Smooth muscle cell (in vitro differentiated cells): ENCODE results near the gene KRTAP10-4. TPM values are rescaled to one million over a fixed set of nuclear protein-coding genes. Genes with fewer than 3 reads are reported as not detected.
"Not testable (repeated sequence)": the region's sequence is repeated elsewhere in the genome, so short reads cannot be mapped to it uniquely, and the experiment has no call there.

Experiments
- DNase-seq: peaks from one replicate; lab custom pipeline; 2025; ENCODE audit not compliant: unreplicated experiment; lab: John Stamatoyannopoulos, UW
- H2AFZ ChIP-seq: fragments of 200-600 bp; sonication (generic); 2 replicates; pipeline ENCODE4 v1.6.0; 2016; ENCODE audit warnings: antibody characterized with exemption, low read depth, mild to moderate bottlenecking
- H3F3A ChIP-seq: fragments of 200-600 bp; sonication (generic); 2 replicates; pipeline ENCODE4 v1.6.0; 2017; ENCODE audit warnings: antibody characterized with exemption, low read depth
- H3K27ac ChIP-seq: fragments of 200-600 bp; sonication (generic); 2 replicates; pipeline ENCODE4 v1.5.1; 2016; ENCODE audit warnings: low read depth, mild to moderate bottlenecking
- H3K27me3 ChIP-seq: fragments of 200-600 bp; sonication (generic); 2 replicates; pipeline ENCODE4 v1.6.1; 2016; ENCODE audit warnings: low read depth, mild to moderate bottlenecking
- H3K36me3 ChIP-seq: fragments of 200-600 bp; sonication (generic); 2 replicates; pipeline ENCODE4 v1.5.1; 2016; ENCODE audit warnings: low read depth
- H3K4me1 ChIP-seq: fragments of 200-600 bp; sonication (generic); 2 replicates; pipeline ENCODE4 v1.5.1; 2016; ENCODE audit warnings: low read depth
- H3K4me2 ChIP-seq: fragments of 200-600 bp; sonication (generic); 2 replicates; pipeline ENCODE4 v1.6.0; 2016; ENCODE audit warnings: mild to moderate bottlenecking
- H3K4me3 ChIP-seq: fragments of 200-600 bp; sonication (generic); 2 replicates; pipeline ENCODE4 v1.5.1; 2016; ENCODE audit warnings: mild to moderate bottlenecking
- H3K79me2 ChIP-seq: fragments of 200-600 bp; sonication (generic); 2 replicates; pipeline ENCODE4 v1.6.0; 2016; ENCODE audit warnings: low read depth, mild to moderate bottlenecking
- H3K9ac ChIP-seq: fragments of 200-600 bp; sonication (generic); 2 replicates; pipeline ENCODE4 v1.6.0; 2016; ENCODE audit warnings: low read depth
- H3K9me3 ChIP-seq: fragments of 200-600 bp; sonication (generic); replicated peaks from 2 replicates; pipeline ENCODE4 v1.5.1; 2016; ENCODE audit warnings: low read depth
- H4K20me1 ChIP-seq: fragments of 200-600 bp; sonication (generic); 2 replicates; pipeline ENCODE4 v1.6.0; 2016; ENCODE audit warnings: low read depth
- CTCF ChIP-seq: fragments of 200-600 bp; sonication (generic); IDR thresholded peaks from 2 replicates; pipeline ENCODE4 v1.5.1; 2017; ENCODE audit warnings: borderline replicate concordance, mild to moderate bottlenecking, antibody characterized with exemption; ENCODE audit not compliant: insufficient read depth, poor library complexity, severe bottlenecking
- WGBS: methylation state at CpG from one replicate; pipeline ENCODE4 v1.1.7; 2016; ENCODE audit warnings: low lambda C conversion rate; 5-methylcytosine and 5-hydroxymethylcytosine counted together
- polyA plus RNA-seq: library from polyadenylated mRNA; unstranded; fragments of >200 nt; fragmentation: Nextera tagmentation; extraction: Ambion mirVana; gene quantifications from 2 replicates; pipeline ENCODE4 v1.2.1, GENCODE V29; 2016
- total RNA-seq: library from RNA; depleted of rRNA; stranded (reverse); fragments of >200 nt; gene quantifications from 2 replicates; pipeline ENCODE4 v1.2.3, GENCODE V29; 2014

The KRTAP10-4 gene
- total and polyA plus RNA-seq, 2 experiments from 2014 or later = not detected

GRCh38 chr21:44549525-44550211 lies 23.9 kb upstream of the KRTAP10-4 start:
- Histone ChIP-seq H3K9ac (no peak overlapping the region), H2AFZ (peak overlapping the region; percentile 88), H3K4me2 (no peak overlapping the region), H3K4me3 (no peak overlapping the region), H3K36me3 (no peaks in the 10 kb centered on the region), H3K27me3 (no peaks in the 10 kb centered on the region), H3F3A (no peaks in the 10 kb centered on the region), H3K9me3 (peaks cover 8% of the 10 kb centered on the region), H3K4me1 (peaks cover 12% of the 10 kb centered on the region), H3K27ac (no peak overlapping the region), H4K20me1 (no peaks in the 10 kb centered on the region), H3K79me2 (no peaks in the 10 kb centered on the region)
- DNase-seq = no peak
- TF ChIP-seq CTCF = no peak
- WGBS = 85% methylated on average over 24 of the region's 25 CpGs

- H2AFZ ChIP-seq, H3K4me3 ChIP-seq, H3K36me3 ChIP-seq, H3F3A ChIP-seq, H3K9ac ChIP-seq, H3K4me2 ChIP-seq, H3K9me3 ChIP-seq, H3K79me2 ChIP-seq, H3K27ac ChIP-seq, H3K27me3 ChIP-seq, DNase-seq, H4K20me1 ChIP-seq: not testable (repeated sequence)
- H3K4me1 ChIP-seq = peaks cover 12% of the 10 kb centered on the region
- 85% methylated on average over 16 of the region's 17 CpGs for WGBS
These were observed 23.2 kb upstream of the KRTAP10-4 start for GRCh38 chr21:44550285-44550684.

- Histone ChIP-seq H3K27me3 (no peaks in the 10 kb centered on the region), H3K4me2 (no peak overlapping the region), H3K4me3 (no peak overlapping the region), H4K20me1 (no peaks in the 10 kb centered on the region), H3K9me3 (peaks cover 8% of the 10 kb centered on the region), H3K9ac (no peak overlapping the region), H2AFZ (no peak overlapping the region), H3K4me1 (peaks cover 12% of the 10 kb centered on the region), H3K79me2 (no peaks in the 10 kb centered on the region), H3K36me3 (no peaks in the 10 kb centered on the region), H3F3A (no peaks in the 10 kb centered on the region), H3K27ac (no peak overlapping the region)
- no peak for TF ChIP-seq CTCF
- DNase-seq = no peak
- 81% methylated on average over 10 of the region's 10 CpGs for WGBS
These were observed 22.7 kb upstream of the KRTAP10-4 start for GRCh38 chr21:44550807-44551206.

- no peak within 1 kb of the TSS for H3K4me3 ChIP-seq
- no peaks in the 10 kb centered on the region for H3K79me2 ChIP-seq
- WGBS = 89% methylated on average over 14 of the region's 17 CpGs
- H3K4me2 ChIP-seq = no peak within 1 kb of the TSS
- no peak for TF ChIP-seq CTCF
- H3K9ac ChIP-seq = no peak within 1 kb of the TSS
- no peaks in the 10 kb centered on the region for H3K36me3 ChIP-seq
- H4K20me1 ChIP-seq = no peaks in the 10 kb centered on the region
- no peak within 1 kb of the TSS for H2AFZ ChIP-seq
- H3K27ac ChIP-seq = no peak within 1 kb of the TSS
- H3F3A ChIP-seq = no peaks in the 10 kb centered on the region
- peaks cover 12% of the 10 kb centered on the region for H3K4me1 ChIP-seq
- no peaks in the 10 kb centered on the region for H3K27me3 ChIP-seq
- no peak for DNase-seq
- H3K9me3 ChIP-seq = peaks cover 8% of the 10 kb centered on the region
These were observed 22.1 kb upstream of the KRTAP10-4 start, which contains the start of gene KRTAP10-2 for GRCh38 chr21:44551340-44551961. Gene KRTAP10-2 (minus strand): TSS chr21:44551505. CDS start chr21:44551458, 47 bp downstream.
